GM12872 (cell line): ENCODE measurements around the gene CD180.

Experiments
- TF ChIP-seq, protein P1 (sequence below): IDR thresholded peaks from 3 replicates; pipeline ENCODE4 v1.5.1; 2011; ENCODE audit warnings: low read depth, mild to moderate bottlenecking, low read length, moderate library complexity; ENCODE audit not compliant: insufficient read depth

Gene CD180

DNA sequence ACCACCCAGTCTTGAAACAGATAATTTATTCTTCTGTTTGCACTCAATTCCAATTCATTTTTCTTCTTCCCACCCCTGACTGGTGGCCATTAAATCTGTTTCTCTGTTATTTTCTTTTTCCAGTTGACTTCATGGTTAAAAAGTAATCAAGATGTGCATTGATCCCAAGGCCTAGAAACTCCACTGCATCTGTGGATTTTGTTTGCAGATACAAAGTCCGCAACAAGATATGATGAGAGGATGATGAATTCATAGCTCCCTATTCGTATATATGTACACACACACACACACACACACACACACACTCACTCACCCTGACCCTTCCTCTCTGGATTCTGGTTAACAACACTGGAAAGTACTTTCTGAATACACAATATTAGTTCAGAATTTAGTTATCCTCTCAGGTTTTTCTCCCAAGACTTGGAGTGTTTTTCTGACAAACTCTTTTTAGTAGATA lies 52.4 kb downstream of the CD180 start:
- TF ChIP-seq, protein P1, sequence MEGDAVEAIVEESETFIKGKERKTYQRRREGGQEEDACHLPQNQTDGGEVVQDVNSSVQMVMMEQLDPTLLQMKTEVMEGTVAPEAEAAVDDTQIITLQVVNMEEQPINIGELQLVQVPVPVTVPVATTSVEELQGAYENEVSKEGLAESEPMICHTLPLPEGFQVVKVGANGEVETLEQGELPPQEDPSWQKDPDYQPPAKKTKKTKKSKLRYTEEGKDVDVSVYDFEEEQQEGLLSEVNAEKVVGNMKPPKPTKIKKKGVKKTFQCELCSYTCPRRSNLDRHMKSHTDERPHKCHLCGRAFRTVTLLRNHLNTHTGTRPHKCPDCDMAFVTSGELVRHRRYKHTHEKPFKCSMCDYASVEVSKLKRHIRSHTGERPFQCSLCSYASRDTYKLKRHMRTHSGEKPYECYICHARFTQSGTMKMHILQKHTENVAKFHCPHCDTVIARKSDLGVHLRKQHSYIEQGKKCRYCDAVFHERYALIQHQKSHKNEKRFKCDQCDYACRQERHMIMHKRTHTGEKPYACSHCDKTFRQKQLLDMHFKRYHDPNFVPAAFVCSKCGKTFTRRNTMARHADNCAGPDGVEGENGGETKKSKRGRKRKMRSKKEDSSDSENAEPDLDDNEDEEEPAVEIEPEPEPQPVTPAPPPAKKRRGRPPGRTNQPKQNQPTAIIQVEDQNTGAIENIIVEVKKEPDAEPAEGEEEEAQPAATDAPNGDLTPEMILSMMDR = no peak

DNA sequence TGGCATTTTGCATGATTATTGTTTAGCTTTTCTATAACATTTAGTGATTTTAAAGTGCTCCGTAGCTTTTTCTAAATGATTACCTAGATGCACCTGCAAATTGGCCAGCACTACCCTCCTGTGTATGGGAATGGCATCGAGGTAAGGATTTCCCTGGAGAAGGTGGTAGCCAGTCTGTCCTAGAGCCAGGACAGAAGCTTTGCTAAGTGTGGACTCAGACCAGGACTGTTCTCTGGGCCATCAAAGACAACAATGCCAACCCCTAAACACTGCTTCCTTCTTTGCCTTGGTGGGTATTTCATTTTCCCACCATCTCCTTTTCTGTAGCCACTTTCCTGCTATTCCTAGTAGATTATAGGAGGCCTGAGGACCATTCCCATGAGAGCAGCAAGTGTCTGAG lies 53.0 kb downstream of the CD180 start:
- TF ChIP-seq, protein P1 = no peak

DNA sequence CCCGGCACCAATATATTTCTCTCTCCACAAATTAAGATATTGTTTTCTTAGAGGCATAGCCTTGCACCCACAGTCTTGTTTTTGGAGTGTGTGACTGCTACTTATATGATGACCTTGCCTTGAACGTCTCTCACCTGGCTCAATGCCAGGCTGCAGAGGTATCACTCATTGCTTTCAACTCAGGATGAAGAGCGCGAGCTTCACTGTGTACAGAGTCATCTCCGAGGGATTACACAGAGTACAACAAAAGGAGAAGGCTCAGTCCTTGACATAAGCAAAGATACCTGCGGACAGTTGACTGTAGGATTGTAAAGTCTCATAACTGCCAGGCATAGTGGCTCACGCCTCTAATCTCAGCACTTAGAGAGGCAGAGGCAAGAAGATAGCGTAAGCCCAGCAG lies 53.8 kb downstream of the CD180 start:
- TF ChIP-seq, protein P1 = no peak

DNA sequence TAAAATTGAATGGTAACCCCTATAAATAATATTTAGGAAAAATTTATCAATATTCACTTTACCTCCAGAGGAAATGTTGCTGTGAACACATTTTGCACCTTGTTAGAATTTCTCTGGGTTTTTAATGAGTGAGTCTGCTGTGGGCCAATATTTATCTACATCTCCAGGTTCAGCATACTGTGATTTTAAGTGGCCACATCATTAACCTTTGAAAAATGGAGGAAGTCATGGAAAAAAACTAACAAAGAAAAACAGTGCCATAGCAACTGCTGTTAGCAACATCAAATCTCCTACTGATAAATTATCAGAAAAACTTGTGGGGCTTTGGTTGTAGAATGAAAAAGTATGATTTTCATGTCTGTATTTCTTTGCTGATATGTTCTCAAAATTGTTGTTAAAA lies 55.0 kb downstream of the CD180 start:
- TF ChIP-seq, protein P1 = no peak

DNA sequence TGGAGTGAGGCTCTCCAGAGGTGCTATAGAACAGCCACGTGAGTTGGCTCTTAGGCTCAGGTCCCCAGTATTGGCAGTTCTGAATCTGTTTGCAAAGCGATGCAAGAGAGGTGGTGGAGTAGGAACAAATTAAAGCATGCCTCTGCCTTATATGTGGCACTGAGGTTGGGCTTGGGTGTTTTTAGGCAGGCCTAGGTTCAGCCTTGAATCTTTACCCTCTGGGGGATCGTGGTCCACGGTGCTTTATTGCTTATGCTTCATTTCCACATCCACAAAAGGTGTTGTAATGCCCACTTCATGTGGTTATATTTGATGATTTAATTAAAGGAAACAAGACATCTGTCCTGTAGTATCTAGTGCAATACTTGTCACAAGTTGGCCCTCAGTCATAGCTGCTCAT lies 56.2 kb downstream of the CD180 start:
- TF ChIP-seq, protein P1 = no peak

DNA sequence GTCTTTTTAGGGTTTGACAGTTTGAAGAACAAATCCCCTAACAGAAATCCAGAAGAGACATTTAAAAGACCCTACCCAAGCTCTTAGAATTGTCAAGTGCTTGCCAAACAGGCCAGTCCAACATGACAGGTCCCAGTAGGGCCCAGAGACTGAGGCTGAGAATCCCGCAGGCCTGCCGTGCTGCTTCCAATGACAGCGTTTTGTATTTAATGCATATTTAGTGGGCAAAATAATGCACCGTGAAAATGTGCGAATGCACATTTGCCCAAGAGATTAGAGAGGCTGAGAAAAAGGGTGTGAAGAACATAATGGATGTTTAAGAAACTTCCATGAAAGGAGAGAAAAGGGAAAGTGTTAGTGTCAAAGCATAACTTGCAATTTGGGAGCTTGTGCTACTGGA lies 57.6 kb downstream of the CD180 start:
- TF ChIP-seq, protein P1 = no peak

DNA sequence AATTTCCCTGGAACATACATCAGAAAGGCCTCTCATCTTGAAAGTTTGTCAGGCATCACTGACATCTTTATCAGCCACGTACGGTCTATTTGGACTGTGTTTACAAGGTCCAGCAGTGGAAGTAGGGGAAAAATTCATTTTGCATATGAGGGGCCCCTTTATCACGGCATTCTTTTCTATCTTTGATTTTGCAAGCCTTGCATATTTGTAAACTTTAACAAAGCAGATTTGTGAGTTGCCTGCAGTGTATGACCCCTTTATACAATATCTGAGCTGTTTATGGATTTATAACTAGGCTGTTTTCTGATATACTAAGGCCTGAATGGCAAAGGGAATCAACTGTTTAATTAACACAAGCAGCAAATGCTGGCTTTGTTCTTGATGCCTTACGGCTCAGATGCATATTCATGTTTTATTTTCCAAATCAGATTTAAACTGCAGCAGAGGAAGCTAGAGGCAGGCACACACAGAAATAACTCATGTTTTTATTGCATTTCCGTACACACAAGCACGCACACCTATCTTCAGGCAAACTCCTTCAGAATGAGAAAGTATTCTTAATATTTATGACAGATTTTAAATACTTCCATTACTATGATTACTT lies 61.1 kb downstream of the CD180 start:
- TF ChIP-seq, protein P1 = no peak
